ENCODE measurements around the gene GMCL2.

GMCL2 gene

GRCh38 chr5:178165581-178165980 lies 21.6 kb downstream of the GMCL2 start:
- DNase-seq, result no peak
- Mint-ChIP-seq H3K9me3 (no peaks in the 10 kb centered on the region), H3K4me1 (peaks cover 11% of the 10 kb centered on the region), H3K27me3 (peaks cover 51% of the 10 kb centered on the region), H3K27ac (no peak overlapping the region), H3K36me3 (no peaks in the 10 kb centered on the region), H3K4me3 (no peak overlapping the region)
- CTCF ChIA-PET, result interaction anchor here (1.3 to 1.7 kb wide), 2 partner anchors 44 to 89 kb away, joined by 3 to 13 read pairs; no protein-coding TSS in a partner anchor

- CTCF ChIA-PET, result interaction anchor here (0.6 to 3.7 kb wide), 3 partner anchors 9 to 88 kb away, joined by 4 to 50 read pairs (median 4); partner anchors contain the start of gene NHP2
Observed at GRCh38 chr5:178163772-178164735, 23.1 kb downstream of the GMCL2 start.

DNA sequence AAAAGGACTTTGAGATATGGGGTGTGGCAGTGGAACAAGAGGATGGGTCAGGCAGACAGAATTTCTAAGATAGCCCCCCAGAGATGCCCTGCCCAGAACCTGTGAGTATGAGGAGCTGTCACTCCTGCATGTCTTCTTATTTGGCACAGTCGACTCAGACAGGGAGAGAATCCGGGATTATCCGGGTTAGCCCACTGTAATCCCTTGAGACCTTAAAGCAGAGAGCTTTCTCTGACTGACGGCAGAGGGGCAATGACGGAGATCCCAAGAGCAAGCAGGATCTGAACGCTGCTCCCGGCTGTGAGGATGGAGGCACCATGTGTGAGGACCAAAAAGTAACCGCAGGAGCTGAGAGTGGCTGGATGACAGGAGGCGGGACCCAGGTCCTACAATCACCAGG lies 24.7 kb downstream of the GMCL2 start:
- Mint-ChIP-seq H3K4me1 (peaks cover 11% of the 10 kb centered on the region), H3K27me3 (peaks cover 51% of the 10 kb centered on the region), H3K27ac (no peak overlapping the region), H3K36me3 (no peaks in the 10 kb centered on the region), H3K4me3 (no peak overlapping the region), H3K9me3 (no peaks in the 10 kb centered on the region)
- no peak for DNase-seq
- CTCF ChIA-PET, result interaction anchor here (0.9 to 3.7 kb wide), 7 partner anchors 12 to 86 kb away, joined by 3 to 50 read pairs (median 6); no protein-coding TSS in a partner anchor

More at GRCh38 chr5:178163772-178164735, 23.1 kb downstream of the GMCL2 start:
- H3K4me3 Mint-ChIP-seq, result no peak overlapping the region
- peaks cover 11% of the 10 kb centered on the region for H3K4me1 Mint-ChIP-seq
- H3K36me3 Mint-ChIP-seq, result no peaks in the 10 kb centered on the region
- no peak overlapping the region for H3K27ac Mint-ChIP-seq
- H3K9me3 Mint-ChIP-seq, result no peaks in the 10 kb centered on the region
- H3K27me3 Mint-ChIP-seq, result peaks cover 51% of the 10 kb centered on the region
- peak; percentile 93 for DNase-seq

- no peak for DNase-seq
- H3K27me3 Mint-ChIP-seq, result peaks cover 38% of the 10 kb centered on the region
- no peaks in the 10 kb centered on the region for H3K36me3 Mint-ChIP-seq
- H3K9me3 Mint-ChIP-seq, result no peaks in the 10 kb centered on the region
- CTCF ChIA-PET, result no interaction called here
- no peak overlapping the region for H3K4me3 Mint-ChIP-seq
- no peak overlapping the region for H3K27ac Mint-ChIP-seq
- peaks cover 11% of the 10 kb centered on the region for H3K4me1 Mint-ChIP-seq
Observed at GRCh38 chr5:178160176-178160575, 27.0 kb downstream of the GMCL2 start.

- H3K27ac Mint-ChIP-seq, result no peak overlapping the region
Observed at GRCh38 chr5:178155065-178155464, 32.1 kb downstream of the GMCL2 start.

DNA sequence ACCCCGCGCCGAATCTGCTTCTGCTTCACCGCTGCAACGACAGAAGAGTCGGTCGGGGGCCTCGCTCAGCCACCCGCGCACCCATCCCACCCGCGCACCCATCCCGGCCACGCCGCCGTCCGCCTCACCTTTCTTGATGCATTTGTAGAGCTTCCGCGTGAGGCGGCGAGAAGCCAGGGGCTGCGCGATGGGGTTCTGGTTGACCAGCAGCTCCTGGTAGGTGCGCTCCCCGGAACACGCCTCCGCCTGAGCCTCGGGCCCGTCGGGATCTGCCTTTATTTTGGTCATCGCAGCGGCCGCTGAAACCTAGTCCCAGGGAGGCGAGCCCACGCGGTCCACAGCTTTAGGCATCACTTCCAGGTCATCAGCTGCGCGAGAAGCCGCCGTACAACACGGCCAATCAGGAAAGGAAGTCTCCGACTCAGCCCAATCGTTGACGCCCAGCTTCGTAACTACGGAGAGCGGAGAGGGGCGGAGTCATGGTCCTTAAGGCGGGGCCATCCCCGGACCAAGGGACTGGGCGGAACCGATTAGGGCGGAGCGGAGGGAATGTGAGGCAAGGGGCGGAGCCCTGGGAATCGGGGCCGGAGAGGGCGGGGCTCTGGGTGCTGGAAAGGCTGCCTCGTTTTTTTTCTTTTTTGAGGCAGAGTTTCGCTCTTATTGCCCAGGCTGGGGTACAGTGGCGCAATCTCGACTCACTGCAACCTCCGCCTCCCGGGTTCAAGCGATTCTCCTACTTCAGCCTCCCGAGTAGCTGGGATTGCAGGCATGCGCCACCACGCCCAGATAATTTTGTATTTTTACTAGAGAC lies 33.4 kb downstream of the GMCL2 start, which contains the start of gene NHP2:
Gene NHP2, minus strand, starts transcription at position 356 of the 811 bp plus-strand sequence. Its CDS starts 68 bp downstream, at position 288.
- Mint-ChIP-seq H3K4me3 (peak within 1 kb of the TSS; percentile 95), H3K36me3 (peaks cover 22% of the 10 kb centered on the region), H3K9me3 (no peaks in the 10 kb centered on the region), H3K27me3 (no peaks in the 10 kb centered on the region), H3K4me1 (peaks cover 52% of the 10 kb centered on the region), H3K27ac (peak within 1 kb of the TSS; percentile 90)
- peak; percentile 99 for DNase-seq
- CTCF ChIA-PET, result interaction anchor here (1.0 to 1.5 kb wide), 4 partner anchors 9 to 78 kb away, joined by 4 to 6 read pairs (median 5); no protein-coding TSS in a partner anchor

More at GRCh38 chr5:178155065-178155464, 32.1 kb downstream of the GMCL2 start:
- CTCF ChIA-PET, result interaction anchor here (1.2 to 2.0 kb wide), 2 partner anchors 9 to 79 kb away, joined by 4 to 6 read pairs; no protein-coding TSS in a partner anchor
- peaks cover 12% of the 10 kb centered on the region for H3K36me3 Mint-ChIP-seq
- H3K4me3 Mint-ChIP-seq, result no peak overlapping the region
- no peaks in the 10 kb centered on the region for H3K27me3 Mint-ChIP-seq
- peaks cover 39% of the 10 kb centered on the region for H3K4me1 Mint-ChIP-seq
- no peaks in the 10 kb centered on the region for H3K9me3 Mint-ChIP-seq
- DNase-seq, result no peak

DNA sequence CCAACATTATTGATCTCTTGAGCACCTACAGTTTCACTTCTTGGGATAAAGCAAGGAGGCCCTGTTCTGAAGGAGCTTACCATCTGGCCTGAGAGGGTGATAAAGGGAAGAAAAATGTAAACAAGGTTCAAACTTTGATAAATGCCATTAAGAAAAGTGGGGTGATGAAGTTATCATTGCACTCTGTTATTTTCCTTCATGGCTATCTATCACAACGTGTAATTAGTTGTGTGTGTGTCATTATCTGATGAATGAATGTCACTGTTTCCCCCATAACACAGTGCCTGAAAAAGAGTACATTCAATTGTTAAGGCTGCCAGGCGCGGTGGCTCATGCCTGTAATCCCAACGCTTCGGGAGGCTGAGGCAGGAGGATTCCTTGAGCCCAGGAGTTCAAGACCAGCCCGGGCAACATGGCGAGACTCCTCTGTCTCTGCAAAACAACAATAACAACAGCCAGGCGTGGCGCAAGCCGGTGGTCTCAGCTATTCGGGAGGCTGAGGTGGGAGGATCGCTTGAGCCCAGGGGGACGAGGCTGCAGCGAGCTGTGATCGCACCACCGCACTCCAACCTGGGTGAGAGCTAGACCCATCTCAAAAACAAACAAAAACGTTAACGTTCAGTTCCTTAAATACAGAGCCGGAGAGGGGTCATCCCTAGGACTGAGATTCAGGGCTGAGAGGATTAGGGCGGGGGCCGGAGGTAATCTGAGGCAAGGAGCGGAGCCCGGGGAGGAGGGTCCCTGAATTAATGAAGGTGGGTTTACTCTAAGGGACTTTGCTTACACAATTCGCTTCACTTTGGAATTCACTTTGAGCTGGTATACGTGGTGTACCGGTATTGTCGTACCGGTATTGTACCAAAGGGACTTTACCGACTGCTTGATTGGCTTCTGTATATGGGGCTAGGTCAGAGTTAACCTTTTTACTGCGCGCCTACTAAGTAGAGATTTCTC lies 34.4 kb downstream of the GMCL2 start:
- peak overlapping the region; percentile 90 for H3K27ac Mint-ChIP-seq
- CTCF ChIA-PET, result interaction anchor here (1.0 to 1.5 kb wide), 3 partner anchors 11 to 77 kb away, joined by 4 to 6 read pairs (median 4); no protein-coding TSS in a partner anchor
- H3K4me1 Mint-ChIP-seq, result peaks cover 59% of the 10 kb centered on the region
- DNase-seq, result no peak
- H3K36me3 Mint-ChIP-seq, result peaks cover 28% of the 10 kb centered on the region
- H3K9me3 Mint-ChIP-seq, result no peaks in the 10 kb centered on the region
- no peaks in the 10 kb centered on the region for H3K27me3 Mint-ChIP-seq
- H3K4me3 Mint-ChIP-seq, result peak overlapping the region; percentile 95

GRCh38 chr5:178150977-178151734 lies 36.0 kb downstream of the GMCL2 start:
- DNase-seq, result no peak
- no peaks in the 10 kb centered on the region for H3K9me3 Mint-ChIP-seq
- H3K4me3 Mint-ChIP-seq, result peak overlapping the region; percentile 39

GRCh38 chr5:178149199-178149932 lies 37.8 kb downstream of the GMCL2 start:
- peak overlapping the region; percentile 81 for H3K27ac Mint-ChIP-seq
- no peaks in the 10 kb centered on the region for H3K27me3 Mint-ChIP-seq
- no peak overlapping the region for H3K4me3 Mint-ChIP-seq
- peak; percentile 48 for DNase-seq
- peaks cover 47% of the 10 kb centered on the region for H3K36me3 Mint-ChIP-seq
- CTCF ChIA-PET, result interaction anchor here (0.6 to 9.8 kb wide), 5 partner anchors 9 to 74 kb away, joined by 3 to 118 read pairs (median 7); partner anchors contain the start of gene HNRNPAB
- peaks cover 58% of the 10 kb centered on the region for H3K4me1 Mint-ChIP-seq
- H3K9me3 Mint-ChIP-seq, result no peaks in the 10 kb centered on the region

More at GRCh38 chr5:178150977-178151734, 36.0 kb downstream of the GMCL2 start:
- Mint-ChIP-seq H3K27me3 (no peaks in the 10 kb centered on the region), H3K27ac (peak overlapping the region; percentile 73), H3K36me3 (peaks cover 41% of the 10 kb centered on the region), H3K4me1 (peaks cover 59% of the 10 kb centered on the region)
- CTCF ChIA-PET, result interaction anchor here (1.0 to 9.8 kb wide), 4 partner anchors 11 to 76 kb away, joined by 3 to 118 read pairs (median 9); no protein-coding TSS in a partner anchor

DNA sequence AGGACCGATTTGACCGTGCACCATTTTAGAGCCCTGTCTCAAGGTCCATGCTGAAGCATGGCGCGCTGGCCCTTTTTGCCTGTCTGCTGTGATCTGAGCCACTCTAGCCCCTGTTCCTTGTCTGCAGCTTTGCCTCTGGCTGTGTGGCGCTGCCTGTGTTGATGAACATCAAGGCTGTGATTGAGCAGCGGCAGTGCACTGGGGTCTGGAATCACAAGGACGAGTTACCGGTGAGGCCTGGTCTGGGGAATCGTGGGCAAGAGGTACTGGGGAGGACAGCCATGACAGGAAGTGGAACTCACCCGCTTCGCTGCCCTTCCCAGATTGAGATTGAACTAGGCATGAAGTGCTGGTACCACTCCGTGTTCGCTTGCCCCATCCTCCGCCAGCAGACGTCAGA lies 39.8 kb downstream of the GMCL2 start:
- no peaks in the 10 kb centered on the region for H3K9me3 Mint-ChIP-seq
- CTCF ChIA-PET, result interaction anchor here (0.8 to 9.8 kb wide), 6 partner anchors 12 to 281 kb away, joined by 3 to 118 read pairs (median 4); no protein-coding TSS in a partner anchor
- H3K4me3 Mint-ChIP-seq, result no peak overlapping the region
- no peak for DNase-seq
- no peaks in the 10 kb centered on the region for H3K27me3 Mint-ChIP-seq
- H3K4me1 Mint-ChIP-seq, result peaks cover 42% of the 10 kb centered on the region
- peaks cover 58% of the 10 kb centered on the region for H3K36me3 Mint-ChIP-seq
- no peak overlapping the region for H3K27ac Mint-ChIP-seq

GRCh38 chr5:178145965-178146820 lies 41.0 kb downstream of the GMCL2 start:
- CTCF ChIA-PET, result interaction anchor here (0.6 to 9.8 kb wide), 7 partner anchors 10 to 71 kb away, joined by 3 to 118 read pairs (median 6); no protein-coding TSS in a partner anchor
- H3K4me3 Mint-ChIP-seq, result no peak overlapping the region
- peaks cover 34% of the 10 kb centered on the region for H3K4me1 Mint-ChIP-seq
- no peaks in the 10 kb centered on the region for H3K27me3 Mint-ChIP-seq
- no peak overlapping the region for H3K27ac Mint-ChIP-seq
- H3K36me3 Mint-ChIP-seq, result peaks cover 57% of the 10 kb centered on the region
- H3K9me3 Mint-ChIP-seq, result no peaks in the 10 kb centered on the region
- DNase-seq, result peak; percentile 85

Data from activated naive CD4-positive, alpha-beta T cell treated with anti-CD3 and anti-CD28 coated beads, Interleukin-2, amount 10 ng/mL, durations not matched to agents 7 days and 5 days (primary cell).